ENCODE measurements around the gene APOB.

DNA sequence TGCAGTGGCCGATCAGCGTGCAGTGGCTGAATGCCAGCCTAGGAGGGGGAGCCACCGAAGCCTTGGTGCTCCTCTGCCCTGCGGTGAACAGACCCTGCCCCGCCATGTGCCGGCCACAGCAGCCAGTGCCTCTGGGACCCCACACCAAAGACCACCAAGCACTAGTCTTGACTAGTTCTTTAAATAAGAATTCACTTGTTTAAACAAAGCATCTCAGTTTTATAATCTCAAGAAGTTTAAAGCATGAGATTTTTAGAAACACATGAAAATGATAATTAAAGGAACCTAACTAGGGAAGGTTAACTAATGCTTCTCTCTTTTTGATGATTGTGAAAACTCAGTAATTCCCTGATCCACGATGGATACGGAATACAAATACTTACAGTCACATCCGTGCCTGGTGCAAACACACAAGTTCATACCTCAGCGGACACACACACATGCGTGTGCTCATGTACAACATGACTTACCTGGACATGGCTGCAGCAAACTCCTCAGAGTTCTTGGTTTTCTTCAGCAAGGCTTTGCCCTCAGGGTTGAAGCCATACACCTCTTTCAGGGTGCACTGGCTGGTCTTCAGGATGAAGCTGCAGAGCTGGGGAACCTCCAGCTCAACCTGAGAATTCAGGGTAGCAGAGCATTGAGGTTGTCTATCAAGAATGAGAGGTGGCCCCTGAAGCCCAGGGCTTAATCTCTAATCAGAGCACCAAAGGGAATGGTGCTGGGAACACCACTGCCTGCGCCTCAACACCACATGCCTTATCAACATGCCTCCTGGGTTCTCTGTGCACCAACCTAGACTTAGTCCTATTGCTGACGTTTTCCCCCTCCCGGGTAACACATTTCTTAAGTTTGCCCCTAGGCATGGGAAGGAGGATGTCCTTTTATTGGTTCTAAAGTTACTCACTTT, 3.1 kb downstream of the APOB start:
- no peak for TF ChIP-seq TAF1 (IDR thresholded peaks at IDR 0.05; ENCODE audit: borderline replicate concordance, insufficient read depth, low read length)
- TF ChIP-seq, protein P1, sequence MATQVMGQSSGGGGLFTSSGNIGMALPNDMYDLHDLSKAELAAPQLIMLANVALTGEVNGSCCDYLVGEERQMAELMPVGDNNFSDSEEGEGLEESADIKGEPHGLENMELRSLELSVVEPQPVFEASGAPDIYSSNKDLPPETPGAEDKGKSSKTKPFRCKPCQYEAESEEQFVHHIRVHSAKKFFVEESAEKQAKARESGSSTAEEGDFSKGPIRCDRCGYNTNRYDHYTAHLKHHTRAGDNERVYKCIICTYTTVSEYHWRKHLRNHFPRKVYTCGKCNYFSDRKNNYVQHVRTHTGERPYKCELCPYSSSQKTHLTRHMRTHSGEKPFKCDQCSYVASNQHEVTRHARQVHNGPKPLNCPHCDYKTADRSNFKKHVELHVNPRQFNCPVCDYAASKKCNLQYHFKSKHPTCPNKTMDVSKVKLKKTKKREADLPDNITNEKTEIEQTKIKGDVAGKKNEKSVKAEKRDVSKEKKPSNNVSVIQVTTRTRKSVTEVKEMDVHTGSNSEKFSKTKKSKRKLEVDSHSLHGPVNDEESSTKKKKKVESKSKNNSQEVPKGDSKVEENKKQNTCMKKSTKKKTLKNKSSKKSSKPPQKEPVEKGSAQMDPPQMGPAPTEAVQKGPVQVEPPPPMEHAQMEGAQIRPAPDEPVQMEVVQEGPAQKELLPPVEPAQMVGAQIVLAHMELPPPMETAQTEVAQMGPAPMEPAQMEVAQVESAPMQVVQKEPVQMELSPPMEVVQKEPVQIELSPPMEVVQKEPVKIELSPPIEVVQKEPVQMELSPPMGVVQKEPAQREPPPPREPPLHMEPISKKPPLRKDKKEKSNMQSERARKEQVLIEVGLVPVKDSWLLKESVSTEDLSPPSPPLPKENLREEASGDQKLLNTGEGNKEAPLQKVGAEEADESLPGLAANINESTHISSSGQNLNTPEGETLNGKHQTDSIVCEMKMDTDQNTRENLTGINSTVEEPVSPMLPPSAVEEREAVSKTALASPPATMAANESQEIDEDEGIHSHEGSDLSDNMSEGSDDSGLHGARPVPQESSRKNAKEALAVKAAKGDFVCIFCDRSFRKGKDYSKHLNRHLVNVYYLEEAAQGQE (IDR thresholded peaks at IDR 0.05; ENCODE audit: insufficient read depth in 1 of 2, low read depth in 2 of 2, low read length in 2 of 2) = no peak
- no peak for TF ChIP-seq POLR2AphosphoS5 (IDR thresholded peaks at IDR 0.05; ENCODE audit: low read depth, low read length)
- no peak for TF ChIP-seq SIN3A (IDR thresholded peaks at IDR 0.05; ENCODE audit: borderline replicate concordance, insufficient read depth, low read length)
- TF ChIP-seq FOXP2 (optimal IDR thresholded peaks at IDR 0.05; ENCODE audit: borderline replicate concordance, extremely low read depth, extremely low read length, insufficient read depth) = no peak
